HG03108 (cell line): ENCODE data around the gene THAP11.
"Not testable (repeated sequence)": the region's sequence is repeated elsewhere in the genome, so short reads cannot be mapped to it uniquely, and the experiment has no call there.

Experiments
- ATAC-seq: cut with Tn5 transposase; IDR thresholded peaks from one replicate; pipeline ENCODE4 v1.9.1; 2021; ENCODE audit warnings: moderate library complexity; ENCODE audit not compliant: unreplicated experiment

The THAP11 gene

GRCh38 chr16:67834242-67834614, 7.9 kb upstream of the THAP11 start:
- ATAC-seq: no peak

GRCh38 chr16:67837190-67837589, 4.9 kb upstream of the THAP11 start:
- not testable (repeated sequence) for ATAC-seq

GRCh38 chr16:67837811-67838210, 4.3 kb upstream of the THAP11 start:
- no peak for ATAC-seq

- ATAC-seq: no peak
Observed at GRCh38 chr16:67841198-67841815, 813 bp upstream of the THAP11 start.

GRCh38 chr16:67842509-67843342, 606 bp downstream of the THAP11 start:
- ATAC-seq: peak; percentile 5

GRCh38 chr16:67843343-67843765, 1.2 kb downstream of the THAP11 start:
- ATAC-seq: no peak

- ATAC-seq: no peak
Observed at GRCh38 chr16:67844497-67844896, 2.4 kb downstream of the THAP11 start.

GRCh38 chr16:67845291-67846062, 3.4 kb downstream of the THAP11 start:
- no peak for ATAC-seq

GRCh38 chr16:67846063-67846319, 3.9 kb downstream of the THAP11 start:
- ATAC-seq: no peak

GRCh38 chr16:67846320-67847063, 4.4 kb downstream of the THAP11 start, which contains the start of gene NUTF2:
NUTF2 (plus strand) TSS chr16:67846933; CDS start chr16:67865131, 18,198 bp downstream.
- peak; percentile 53 for ATAC-seq

GRCh38 chr16:67847064-67847861, 5.1 kb downstream of the THAP11 start, which contains the start of gene CENPT:
CENPT (minus strand) TSS chr16:67847693; CDS start chr16:67833859, 13,834 bp downstream.
- ATAC-seq: peak; percentile 26

- ATAC-seq: no peak
Observed at GRCh38 chr16:67848118-67848517, 6.0 kb downstream of the THAP11 start.

- ATAC-seq: no peak
Observed at GRCh38 chr16:67853670-67854069, 11.6 kb downstream of the THAP11 start.

GRCh38 chr16:67855789-67856188, 13.7 kb downstream of the THAP11 start:
- no peak for ATAC-seq

GRCh38 chr16:67856927-67857546, 14.9 kb downstream of the THAP11 start:
- no peak for ATAC-seq

- no peak for ATAC-seq
Observed at GRCh38 chr16:67857547-67858233, 15.6 kb downstream of the THAP11 start.

- no peak for ATAC-seq
Observed at GRCh38 chr16:67858500-67858899, 16.4 kb downstream of the THAP11 start.

- no peak for ATAC-seq
Observed at GRCh38 chr16:67860589-67861398, 18.7 kb downstream of the THAP11 start.
